PFSK-1 (cell line): ENCODE data around the gene CCDC88C.

Experiments used
- POLR2AphosphoS5 ChIP-seq: IDR thresholded peaks from 2 replicates; pipeline ENCODE4 v1.6.1; 2012; ENCODE audit warnings: low read depth, mild to moderate bottlenecking, control low read depth, low read length, moderate library complexity
- REST ChIP-seq, 2 experiments: IDR thresholded peaks; 2 replicates each; pipeline versions ENCODE4 v1.6.1 to v1.8.0; 2011 to 2012; ENCODE audit warnings: low read depth in 2 of 2, low read length in 2 of 2, control low read depth in 1 of 2, inconsistent platforms in 1 of 2, mild to moderate bottlenecking in 1 of 2, moderate library complexity in 1 of 2; ENCODE audit not compliant: insufficient read depth in 1 of 2
- SIN3A ChIP-seq: IDR thresholded peaks from 2 replicates; pipeline ENCODE4 v1.6.1; 2012; ENCODE audit warnings: mild to moderate bottlenecking, low read length, moderate library complexity, borderline replicate concordance; ENCODE audit not compliant: insufficient read depth
- TAF1 ChIP-seq: IDR thresholded peaks from 2 replicates; pipeline ENCODE4 v1.6.1; 2012; ENCODE audit warnings: low read length, control low read depth, borderline replicate concordance; ENCODE audit not compliant: insufficient read depth

GRCh38 chr14:91396013-91396660 lies 21.5 kb downstream of the CCDC88C start:
- no peak for TF ChIP-seq POLR2AphosphoS5
- TF ChIP-seq SIN3A = no peak
- no peak for TF ChIP-seq TAF1
- TF ChIP-seq REST (IDR thresholded peaks at IDR 0.05; ENCODE audit: insufficient read depth in 1 of 2, low read depth in 2 of 2, low read length in 2 of 2) = no peak
